CD8-positive, alpha-beta memory T cell (primary cell): Measurements from ENCODE around the gene USP3. TPM values are rescaled to one million over a fixed set of nuclear protein-coding genes. Genes with fewer than 3 reads are reported as not detected.

Source experiments
- CTCF ChIA-PET: fragments of 350-600 bp; sonication (Branson Sonifier 250); formaldehyde crosslinking; loops from one replicate; lab custom pipeline; 2021; ENCODE audit warnings: antibody characterized with exemption; lab: Charles Lee
- POLR2A ChIA-PET: fragments of 350-600 bp; sonication (Branson Sonifier 250); formaldehyde crosslinking; loops from one replicate; lab custom pipeline; 2021; ENCODE audit warnings: antibody characterized with exemption; lab: Charles Lee
- DNase-seq, 5 donors: peaks; one replicate each; pipeline versions ENCODE4 v3.0.0 to v3.0.0-alpha.2; 2020 to 2022; ENCODE audit warnings: mixed read lengths in 1 of 5
- H3K27ac ChIP-seq: one replicate; pipeline ENCODE4 v1.7.0; 2013; ENCODE audit warnings: low read depth, mild to moderate bottlenecking, low read length, moderate library complexity
- H3K27me3 ChIP-seq: 2 replicates; pipeline ENCODE4 v1.7.0; 2013; ENCODE audit warnings: low read length, mild to moderate bottlenecking; ENCODE audit not compliant: insufficient read depth, poor library complexity, severe bottlenecking
- H3K36me3 ChIP-seq: 2 replicates; pipeline ENCODE4 v1.7.0; 2013; ENCODE audit warnings: mild to moderate bottlenecking, low read length, moderate library complexity; ENCODE audit not compliant: insufficient read depth
- H3K4me1 ChIP-seq: 2 replicates; pipeline ENCODE4 v1.7.0; 2013; ENCODE audit warnings: mild to moderate bottlenecking, low read length, moderate library complexity; ENCODE audit not compliant: insufficient read depth
- H3K4me3 ChIP-seq: 2 replicates; pipeline ENCODE4 v1.7.0; 2013; ENCODE audit warnings: mild to moderate bottlenecking, low read length
- H3K9me3 ChIP-seq: 2 replicates; pipeline ENCODE4 v1.7.0; 2013; ENCODE audit warnings: mild to moderate bottlenecking, low read length
- H3K27ac Mint-ChIP-seq, 8 donors: one replicate each; pipeline ENCODE4 v1.8.0; 2020 to 2021; ENCODE audit warnings: mixed read lengths in 8 of 8, mild to moderate bottlenecking in 6 of 8, inconsistent platforms in 3 of 8, moderate library complexity in 3 of 8
- H3K27me3 Mint-ChIP-seq, 2 donors: one replicate each; pipeline ENCODE4 v1.8.0; 2020 to 2021; ENCODE audit warnings: mixed read lengths in 2 of 2, mild to moderate bottlenecking in 1 of 2, moderate library complexity in 1 of 2
- H3K36me3 Mint-ChIP-seq, 3 donors: one replicate each; pipeline ENCODE4 v1.8.0; 2020 to 2021; ENCODE audit warnings: mixed read lengths in 3 of 3, inconsistent platforms in 1 of 3, mild to moderate bottlenecking in 1 of 3
- H3K4me1 Mint-ChIP-seq, 3 donors: one replicate each; pipeline ENCODE4 v1.8.0; 2020 to 2021; ENCODE audit warnings: mixed read lengths in 3 of 3, inconsistent platforms in 1 of 3, mild to moderate bottlenecking in 1 of 3
- H3K4me3 Mint-ChIP-seq, 7 donors: one replicate each; pipeline ENCODE4 v1.8.0; 2020 to 2021; ENCODE audit warnings: mixed read lengths in 7 of 7, mild to moderate bottlenecking in 6 of 7, moderate library complexity in 4 of 7, inconsistent platforms in 2 of 7
- H3K9me3 Mint-ChIP-seq, 5 donors: one replicate each; pipeline ENCODE4 v1.8.0; 2020 to 2022; ENCODE audit warnings: mixed read lengths in 5 of 5, mild to moderate bottlenecking in 3 of 5, moderate library complexity in 2 of 5, inconsistent platforms in 1 of 5
- polyA plus RNA-seq: library from polyadenylated mRNA; unstranded; fragments of 300-500 nt; fragmentation: Illumina TruSeq; gene quantifications from one replicate; pipeline ENCODE4 v1.2.3, GENCODE V29; 2021
- total RNA-seq, 2 experiments: library from RNA; stranded (reverse); gene quantifications; one replicate each; pipeline ENCODE4 v1.2.3, GENCODE V29; 2021

The USP3 gene
- total and polyA plus RNA-seq, 3 experiments from 2014 or later, result 36.6 to 50.7 (median 38.0) TPM

DNA sequence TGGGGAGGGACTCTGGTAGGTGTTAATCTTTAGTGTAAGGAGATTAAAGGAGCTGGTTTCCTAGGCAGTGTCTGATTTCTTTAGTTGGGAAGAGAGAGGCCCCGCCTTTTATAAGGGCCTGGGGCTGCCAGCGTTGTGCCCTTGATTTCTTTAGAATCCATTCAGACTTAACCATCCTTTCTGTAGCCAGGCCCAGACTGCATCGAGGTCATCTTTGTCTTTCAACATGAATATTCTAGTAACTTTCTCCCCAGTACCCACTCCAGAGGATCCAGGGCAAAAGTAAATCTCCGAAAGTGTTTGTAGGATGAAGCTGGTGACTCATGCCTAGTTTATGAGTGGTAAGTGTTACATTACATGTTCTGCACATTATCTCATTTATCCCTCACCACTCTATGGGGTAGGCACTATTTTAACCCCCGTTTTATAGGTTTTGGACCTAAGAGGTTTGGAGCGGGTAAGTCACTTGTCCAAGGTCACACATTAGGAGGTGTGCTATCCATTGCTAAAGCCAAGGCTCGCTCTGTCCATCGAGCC is 11.8 kb upstream of the USP3 start:
- Histone ChIP-seq H3K27ac (no peak overlapping the region), H3K36me3 (no peaks in the 10 kb centered on the region), H3K27me3 (no peaks in the 10 kb centered on the region), H3K9me3 (no peaks in the 10 kb centered on the region), H3K4me3 (no peak overlapping the region), H3K4me1 (peaks cover 59% of the 10 kb centered on the region)
- Mint-ChIP-seq H3K9me3 (no peaks in the 10 kb centered on the region), H3K27ac (peak overlapping the region in 3 of 8 donors; percentile 2 to 77 (median 10)), H3K27me3 (no peaks in the 10 kb centered on the region), H3K4me1 (peaks cover 42 to 71% (median 46%) of the 10 kb centered on the region in 3 donors), H3K4me3 (no peak overlapping the region), H3K36me3 (peaks cover 0 to 8% (median 0%) of the 10 kb centered on the region in 3 donors)
- POLR2A ChIA-PET, result interaction anchor here (0.6 to 1.2 kb wide), 2 partner anchors 9 to 17 kb away, joined by 3 read pairs; no protein-coding TSS in a partner anchor
- no peak for DNase-seq
- CTCF ChIA-PET, result interaction anchor here (1.3 to 1.6 kb wide), 3 partner anchors 8 to 20 kb away, joined by 3 to 6 read pairs (median 4); no protein-coding TSS in a partner anchor

DNA sequence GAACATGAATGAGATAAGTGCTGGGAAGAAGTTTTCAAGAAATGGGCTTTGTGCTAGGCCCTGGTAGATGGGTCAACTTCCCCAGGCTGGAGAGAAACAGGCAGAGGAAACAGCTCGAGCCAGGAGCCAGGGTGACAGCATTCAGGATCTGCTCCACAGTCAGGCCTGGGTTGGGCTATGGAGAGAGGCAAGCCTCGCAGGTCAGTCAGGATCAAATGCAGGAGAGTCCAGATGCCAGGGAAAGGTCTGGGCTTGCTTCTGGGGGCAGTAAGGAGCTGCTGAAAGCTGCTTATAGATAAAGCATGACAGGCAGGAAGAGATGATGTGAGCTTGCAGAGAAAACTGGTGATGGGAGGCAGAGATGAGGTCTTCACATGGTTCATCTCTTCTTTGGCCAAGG is 11.0 kb upstream of the USP3 start:
- H3K9me3 ChIP-seq, result no peaks in the 10 kb centered on the region
- Mint-ChIP-seq H3K36me3 (peaks cover 0 to 8% (median 0%) of the 10 kb centered on the region in 3 donors), H3K9me3 (no peaks in the 10 kb centered on the region), H3K27me3 (no peaks in the 10 kb centered on the region), H3K27ac (peak overlapping the region; percentile 4 to 92 (median 29)), H3K4me3 (peak overlapping the region in 3 of 7 donors; percentile 1 to 6 (median 2)), H3K4me1 (peaks cover 40 to 65% (median 46%) of the 10 kb centered on the region in 3 donors)
- no peaks in the 10 kb centered on the region for H3K27me3 ChIP-seq
- ChIA-PET POLR2A (interaction anchor here (1.2 to 5.1 kb wide), 2 partner anchors 12 to 17 kb away, joined by 3 to 48 read pairs; partner anchors contain the start of gene USP3), CTCF (interaction anchor here (1.3 to 1.6 kb wide), 3 partner anchors 9 to 19 kb away, joined by 3 to 6 read pairs (median 4); no protein-coding TSS in a partner anchor)
- H3K4me3 ChIP-seq, result no peak overlapping the region
- H3K36me3 ChIP-seq, result no peaks in the 10 kb centered on the region
- DNase-seq, result no peak
- H3K27ac ChIP-seq, result no peak overlapping the region
- H3K4me1 ChIP-seq, result peaks cover 63% of the 10 kb centered on the region

DNA sequence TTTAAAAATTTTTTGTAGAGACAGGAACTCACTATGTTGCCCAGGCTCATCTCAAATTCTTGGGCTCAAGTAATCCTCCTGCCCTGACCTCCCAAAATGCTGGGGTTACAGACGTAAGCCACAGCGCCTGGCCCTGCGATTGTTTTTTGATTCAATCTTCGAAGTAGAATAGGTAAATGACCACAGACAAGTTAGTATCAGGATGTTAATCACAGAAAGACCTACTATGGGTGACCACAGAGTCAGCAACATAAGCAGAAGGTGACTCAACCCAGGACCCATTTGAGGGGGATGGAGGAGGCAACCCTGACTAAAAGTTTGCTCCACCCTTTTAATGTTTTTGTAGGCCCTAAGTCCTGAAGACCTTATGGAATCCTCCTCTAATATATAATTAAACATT is 10.0 kb upstream of the USP3 start:
- Mint-ChIP-seq H3K27ac (peak overlapping the region in 5 of 8 donors; percentile 39 to 95 (median 78)), H3K4me1 (peaks cover 44 to 65% (median 51%) of the 10 kb centered on the region in 3 donors), H3K9me3 (no peaks in the 10 kb centered on the region), H3K4me3 (peak overlapping the region in 5 of 7 donors; percentile 12 to 57 (median 40)), H3K27me3 (no peaks in the 10 kb centered on the region), H3K36me3 (peaks cover 0 to 8% (median 0%) of the 10 kb centered on the region in 3 donors)
- POLR2A ChIA-PET, result interaction anchor here (1.6 to 5.1 kb wide), 3 partner anchors 11 to 15 kb away, joined by 3 to 48 read pairs (median 17); partner anchors contain the start of gene USP3
- H3K4me3 ChIP-seq, result no peak overlapping the region
- CTCF ChIA-PET, result interaction anchor here (1.1 to 4.0 kb wide), 5 partner anchors 10 to 58 kb away, joined by 3 to 39 read pairs (median 6); no protein-coding TSS in a partner anchor
- H3K27me3 ChIP-seq, result no peaks in the 10 kb centered on the region
- H3K27ac ChIP-seq, result no peak overlapping the region
- no peak for DNase-seq
- H3K36me3 ChIP-seq, result no peaks in the 10 kb centered on the region
- no peaks in the 10 kb centered on the region for H3K9me3 ChIP-seq
- peaks cover 72% of the 10 kb centered on the region for H3K4me1 ChIP-seq

DNA sequence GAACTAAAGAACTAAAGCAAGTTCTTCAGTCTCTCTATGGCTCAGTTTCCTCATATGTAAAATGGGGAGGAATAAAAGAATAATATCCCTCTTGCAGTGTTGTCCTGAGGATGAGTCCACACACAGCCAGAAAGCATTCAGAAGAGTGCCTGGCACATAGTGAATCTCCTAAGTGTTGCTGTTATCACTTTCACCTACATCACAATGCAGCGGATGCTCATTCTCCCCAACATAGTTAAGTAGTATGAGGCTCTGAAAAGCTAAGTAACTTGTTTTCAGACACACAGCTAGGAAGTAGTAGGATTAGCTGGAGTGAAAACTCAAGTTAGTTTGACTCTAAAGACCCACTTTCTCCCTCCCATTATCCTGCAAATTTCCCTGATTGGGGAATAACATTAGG is 9.1 kb upstream of the USP3 start:
- Histone ChIP-seq H3K4me1 (peaks cover 81% of the 10 kb centered on the region), H3K27me3 (no peaks in the 10 kb centered on the region), H3K4me3 (peak overlapping the region; percentile 10), H3K9me3 (no peaks in the 10 kb centered on the region), H3K36me3 (no peaks in the 10 kb centered on the region), H3K27ac (no peak overlapping the region)
- Mint-ChIP-seq H3K4me1 (peaks cover 53 to 70% (median 59%) of the 10 kb centered on the region in 3 donors), H3K27me3 (no peaks in the 10 kb centered on the region), H3K36me3 (peaks cover 0 to 10% (median 0%) of the 10 kb centered on the region in 3 donors), H3K4me3 (peak overlapping the region; percentile 7 to 75 (median 59)), H3K9me3 (peaks cover 0 to 3% (median 0%) of the 10 kb centered on the region in 5 donors), H3K27ac (peak overlapping the region in 4 of 8 donors; percentile 83 to 95 (median 91))
- CTCF ChIA-PET, result interaction anchor here (0.7 to 5.1 kb wide), 7 partner anchors 8 to 57 kb away, joined by 3 to 49 read pairs (median 5); no protein-coding TSS in a partner anchor
- POLR2A ChIA-PET, result interaction anchor here (1.6 to 5.1 kb wide), 4 partner anchors 8 to 16 kb away, joined by 3 to 48 read pairs (median 25); partner anchors contain the start of gene USP3
- no peak for DNase-seq

DNA sequence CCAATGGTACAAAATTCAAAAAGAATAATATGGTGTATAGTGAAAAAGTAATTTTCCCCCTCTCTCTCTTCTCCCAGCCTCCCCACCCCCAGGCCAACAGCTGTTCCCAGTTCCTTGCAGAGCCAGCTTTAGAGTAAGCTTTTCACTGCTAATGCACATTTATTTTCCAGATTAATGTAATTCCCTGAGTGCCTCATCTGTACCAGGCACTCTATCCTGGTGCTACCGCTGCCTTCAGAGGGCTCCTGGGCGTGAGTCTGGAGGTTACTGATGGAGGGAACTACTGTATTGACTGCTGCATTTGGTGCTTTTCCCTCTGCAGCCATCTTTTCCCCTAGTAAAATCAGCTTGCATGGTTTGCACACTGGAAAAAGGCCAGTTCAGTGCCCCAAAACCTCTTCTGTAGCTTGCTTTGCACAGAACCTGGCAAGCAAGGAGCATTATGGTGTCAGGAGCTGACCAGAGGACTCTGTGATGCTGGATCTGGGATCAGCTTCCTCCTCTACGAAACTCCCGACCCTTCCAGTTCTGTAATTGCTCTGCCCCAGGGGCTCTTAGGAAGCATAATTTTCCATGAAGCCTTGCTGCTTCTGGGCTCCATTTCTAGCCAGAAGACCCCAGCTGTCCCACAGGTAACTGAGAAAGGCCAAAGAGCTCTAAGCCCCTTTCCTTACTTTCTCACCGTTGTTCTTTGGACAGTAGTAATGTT is 8.5 kb upstream of the USP3 start:
- H3K4me1 ChIP-seq, result peaks cover 87% of the 10 kb centered on the region

DNA sequence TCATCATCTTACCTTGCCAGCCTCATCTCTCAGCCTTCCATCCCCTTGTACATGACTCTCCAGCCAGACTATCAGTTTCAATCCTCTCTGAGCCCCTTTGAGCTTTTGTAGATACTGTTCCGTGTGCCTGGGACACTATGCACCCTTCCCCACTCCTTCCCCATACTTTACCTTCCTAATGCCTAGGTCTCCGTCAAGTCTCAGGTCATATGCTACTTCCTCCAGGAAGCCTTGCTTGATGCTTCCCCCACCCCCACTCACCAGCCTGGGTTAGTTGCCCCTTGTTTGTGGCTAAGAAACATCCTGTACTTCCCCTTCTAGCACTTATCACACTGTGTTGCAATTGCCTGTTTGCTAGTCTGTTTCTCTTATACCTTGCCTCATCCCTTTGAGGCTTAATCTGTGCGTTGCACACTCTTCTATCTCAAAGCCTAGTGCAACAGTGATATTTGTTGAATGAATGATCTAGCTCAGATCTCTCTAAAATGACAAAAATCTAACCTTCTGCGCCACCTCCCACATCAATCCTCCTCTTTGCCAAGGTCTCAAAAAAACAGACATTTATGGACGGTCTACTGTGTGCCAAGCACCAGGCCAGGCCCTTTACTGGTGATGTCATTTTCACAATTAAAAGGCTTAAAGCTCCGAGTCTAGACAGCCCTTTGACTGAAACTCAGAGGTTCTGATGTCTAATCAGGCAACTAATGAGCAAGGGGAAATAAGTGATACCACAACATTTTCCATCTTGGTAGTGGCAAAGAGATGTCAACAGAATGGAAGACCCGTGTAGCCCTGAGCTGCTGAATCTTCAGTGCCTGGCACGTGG is 6.5 kb upstream of the USP3 start:
- Histone ChIP-seq H3K9me3 (no peaks in the 10 kb centered on the region), H3K36me3 (no peaks in the 10 kb centered on the region), H3K27ac (peak overlapping the region; percentile 55), H3K4me3 (peak overlapping the region; percentile 23), H3K4me1 (peaks cover 95% of the 10 kb centered on the region), H3K27me3 (no peaks in the 10 kb centered on the region)
- Mint-ChIP-seq H3K36me3 (peaks cover 0 to 7% (median 0%) of the 10 kb centered on the region in 3 donors), H3K4me3 (no peak overlapping the region), H3K9me3 (peaks cover 0 to 3% (median 1%) of the 10 kb centered on the region in 5 donors), H3K27ac (no peak overlapping the region), H3K27me3 (no peaks in the 10 kb centered on the region), H3K4me1 (peaks cover 59 to 76% (median 76%) of the 10 kb centered on the region in 3 donors)
- ChIA-PET CTCF (interaction anchor here (0.6 to 5.1 kb wide), 11 partner anchors 9 to 286 kb away, joined by 3 to 49 read pairs (median 5); no protein-coding TSS in a partner anchor), POLR2A (interaction anchor here (0.7 to 5.1 kb wide), 8 partner anchors 8 to 65 kb away, joined by 3 to 48 read pairs (median 10); partner anchors contain the start of gene USP3)
- peak; percentile 69 to 91 (median 85) for DNase-seq

More for the DNA sequence above, 8.5 kb upstream of the USP3 start:
- peaks cover 0 to 8% (median 0%) of the 10 kb centered on the region in 3 donors for H3K36me3 Mint-ChIP-seq
- H3K27ac Mint-ChIP-seq, result peak overlapping the region in 4 of 8 donors; percentile 10 to 95 (median 91)
- H3K27ac ChIP-seq, result no peak overlapping the region
- H3K9me3 Mint-ChIP-seq, result peaks cover 0 to 3% (median 0%) of the 10 kb centered on the region in 5 donors
- no peaks in the 10 kb centered on the region for H3K27me3 Mint-ChIP-seq
- peak overlapping the region in 3 of 7 donors; percentile 37 to 63 (median 51) for H3K4me3 Mint-ChIP-seq
- no peak for DNase-seq
- H3K4me3 ChIP-seq, result no peak overlapping the region
- H3K36me3 ChIP-seq, result no peaks in the 10 kb centered on the region
- H3K9me3 ChIP-seq, result no peaks in the 10 kb centered on the region
- POLR2A ChIA-PET, result interaction anchor here (1.6 to 5.1 kb wide), 6 partner anchors 8 to 22 kb away, joined by 3 to 48 read pairs (median 15); partner anchors contain the start of gene USP3
- CTCF ChIA-PET, result interaction anchor here (0.7 to 5.1 kb wide), 9 partner anchors 8 to 57 kb away, joined by 3 to 49 read pairs (median 5); no protein-coding TSS in a partner anchor
- peaks cover 53 to 71% (median 63%) of the 10 kb centered on the region in 3 donors for H3K4me1 Mint-ChIP-seq
- no peaks in the 10 kb centered on the region for H3K27me3 ChIP-seq
